Choroid plexus epithelial cell (primary cell): ENCODE measurements around the gene ARHGAP22.

ENCODE experiments used
- DNase-seq: peaks from one replicate; pipeline ENCODE4 v3.0.0-alpha.2; 2010; ENCODE audit warnings: low read depth
- H3K4me3 ChIP-seq: 2 replicates; pipeline ENCODE4 v1.5.1; 2011; ENCODE audit warnings: low read depth, mild to moderate bottlenecking, control low read depth, low read length, moderate library complexity
- TF ChIP-seq, protein P1 (sequence below): conservative IDR thresholded peaks from 2 replicates; pipeline ENCODE4 v1.5.1; 2011; ENCODE audit warnings: low read depth, mild to moderate bottlenecking, control low read depth, inconsistent platforms, low read length, moderate library complexity

The ARHGAP22 gene

GRCh38 chr10:48490946-48491345, 113.9 kb downstream of the ARHGAP22 start:
- TF ChIP-seq, protein P1, sequence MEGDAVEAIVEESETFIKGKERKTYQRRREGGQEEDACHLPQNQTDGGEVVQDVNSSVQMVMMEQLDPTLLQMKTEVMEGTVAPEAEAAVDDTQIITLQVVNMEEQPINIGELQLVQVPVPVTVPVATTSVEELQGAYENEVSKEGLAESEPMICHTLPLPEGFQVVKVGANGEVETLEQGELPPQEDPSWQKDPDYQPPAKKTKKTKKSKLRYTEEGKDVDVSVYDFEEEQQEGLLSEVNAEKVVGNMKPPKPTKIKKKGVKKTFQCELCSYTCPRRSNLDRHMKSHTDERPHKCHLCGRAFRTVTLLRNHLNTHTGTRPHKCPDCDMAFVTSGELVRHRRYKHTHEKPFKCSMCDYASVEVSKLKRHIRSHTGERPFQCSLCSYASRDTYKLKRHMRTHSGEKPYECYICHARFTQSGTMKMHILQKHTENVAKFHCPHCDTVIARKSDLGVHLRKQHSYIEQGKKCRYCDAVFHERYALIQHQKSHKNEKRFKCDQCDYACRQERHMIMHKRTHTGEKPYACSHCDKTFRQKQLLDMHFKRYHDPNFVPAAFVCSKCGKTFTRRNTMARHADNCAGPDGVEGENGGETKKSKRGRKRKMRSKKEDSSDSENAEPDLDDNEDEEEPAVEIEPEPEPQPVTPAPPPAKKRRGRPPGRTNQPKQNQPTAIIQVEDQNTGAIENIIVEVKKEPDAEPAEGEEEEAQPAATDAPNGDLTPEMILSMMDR = no peak
- H3K4me3 ChIP-seq = no peak overlapping the region
- no peak for DNase-seq

DNA sequence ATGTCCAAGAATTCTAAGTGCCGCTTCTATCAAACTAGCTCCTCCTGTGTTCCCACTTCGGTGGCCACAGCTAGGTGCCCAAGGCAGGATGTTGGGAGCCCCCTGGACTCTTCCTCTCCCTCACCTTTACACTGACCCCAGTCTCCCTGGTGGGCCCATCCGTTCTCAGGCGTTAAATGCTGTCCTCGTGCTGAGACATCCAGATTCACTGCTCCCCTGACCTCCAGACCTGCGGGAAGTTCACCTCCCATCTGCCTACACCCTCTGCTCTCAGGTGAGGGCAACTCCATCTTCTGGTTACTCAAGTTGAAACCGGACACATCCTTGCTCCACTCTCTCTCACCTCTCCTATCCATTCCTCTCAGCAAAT, 114.3 kb downstream of the ARHGAP22 start:
- TF ChIP-seq, protein P1 = no peak

DNA sequence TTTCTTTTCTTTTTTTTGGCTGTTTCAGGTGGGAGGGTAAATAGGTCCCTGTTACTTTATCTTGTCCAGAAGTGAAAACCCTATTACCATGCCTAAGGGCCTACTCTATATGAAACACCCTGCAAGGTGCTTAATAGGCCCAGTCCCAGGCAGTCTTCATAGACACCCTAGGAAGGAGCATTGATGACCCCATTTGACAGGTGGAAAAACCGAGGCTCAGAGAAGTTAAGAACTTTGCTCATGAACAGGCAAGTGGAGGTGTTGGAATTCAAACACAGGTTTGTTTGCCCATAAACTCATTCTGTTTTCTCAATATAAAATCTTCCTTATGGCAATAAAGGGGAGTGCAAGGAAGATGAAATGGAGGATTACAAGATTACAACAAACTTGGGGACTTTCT, 115.8 kb downstream of the ARHGAP22 start:
- TF ChIP-seq, protein P1 = no peak
- H3K4me3 ChIP-seq = no peak overlapping the region
- no peak for DNase-seq

More for the DNA sequence above, 114.3 kb downstream of the ARHGAP22 start:
- no peak for DNase-seq
- no peak overlapping the region for H3K4me3 ChIP-seq

- DNase-seq = no peak
- no peak overlapping the region for H3K4me3 ChIP-seq
- TF ChIP-seq, protein P1 = no peak
Measured at GRCh38 chr10:48487244-48487643, 117.6 kb downstream of the ARHGAP22 start.

- no peak overlapping the region for H3K4me3 ChIP-seq
- TF ChIP-seq, protein P1 = no peak
- no peak for DNase-seq
Measured at GRCh38 chr10:48485711-48486110, 119.2 kb downstream of the ARHGAP22 start.

DNA sequence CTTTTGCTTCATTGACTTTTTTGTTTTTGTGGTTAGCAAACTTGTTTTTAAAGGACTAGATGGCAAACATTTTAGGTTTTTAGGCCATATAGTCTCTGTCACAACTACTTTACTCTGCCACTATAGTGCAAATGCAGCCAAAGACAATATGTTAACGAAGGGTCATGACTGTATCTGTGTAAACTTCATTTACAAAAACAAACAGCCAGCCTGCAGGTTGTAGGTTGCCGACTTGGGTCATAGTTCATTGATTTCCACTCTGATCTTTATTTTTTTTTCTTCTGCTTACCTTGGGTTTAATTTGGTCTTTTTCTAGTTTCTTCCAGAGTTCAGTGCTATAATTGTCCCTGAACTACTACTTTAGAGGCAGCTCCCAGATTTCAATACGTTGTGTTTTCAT, 120.0 kb downstream of the ARHGAP22 start:
- no peak for DNase-seq
- no peak overlapping the region for H3K4me3 ChIP-seq
- TF ChIP-seq, protein P1 = no peak

DNA sequence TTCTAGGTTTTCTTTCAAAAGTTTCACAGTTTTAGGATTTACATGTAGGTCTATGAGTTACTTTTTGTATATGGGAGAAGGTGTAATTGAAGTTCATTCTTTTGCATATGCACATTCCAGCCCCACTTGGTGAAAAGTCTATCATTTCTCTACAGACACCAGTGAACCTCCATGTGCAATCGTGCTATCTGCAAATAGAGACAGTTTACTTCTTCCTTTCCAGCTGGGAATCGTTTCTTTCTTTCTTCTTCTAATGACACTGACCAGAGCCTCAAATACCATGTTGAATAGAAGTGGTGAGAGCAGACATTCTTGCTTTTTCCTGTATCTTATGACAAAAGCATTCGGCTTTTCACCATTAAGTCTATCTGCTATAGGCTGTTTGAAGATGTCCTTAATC, 122.7 kb downstream of the ARHGAP22 start:
- DNase-seq = no peak
- no peak overlapping the region for H3K4me3 ChIP-seq
- TF ChIP-seq, protein P1 = no peak
